GM10847 (cell line): Measurements from ENCODE around the gene UBR2.

Experiments used
- POLR2A ChIP-seq: IDR thresholded peaks from 2 replicates; pipeline ENCODE4 v1.6.1; 2011; ENCODE audit not compliant: insufficient read length; ENCODE audit errors: extremely low read depth

UBR2 gene

GRCh38 chr6:42572523-42572922 is 8.7 kb downstream of the UBR2 start:
- TF ChIP-seq POLR2A: no peak

DNA sequence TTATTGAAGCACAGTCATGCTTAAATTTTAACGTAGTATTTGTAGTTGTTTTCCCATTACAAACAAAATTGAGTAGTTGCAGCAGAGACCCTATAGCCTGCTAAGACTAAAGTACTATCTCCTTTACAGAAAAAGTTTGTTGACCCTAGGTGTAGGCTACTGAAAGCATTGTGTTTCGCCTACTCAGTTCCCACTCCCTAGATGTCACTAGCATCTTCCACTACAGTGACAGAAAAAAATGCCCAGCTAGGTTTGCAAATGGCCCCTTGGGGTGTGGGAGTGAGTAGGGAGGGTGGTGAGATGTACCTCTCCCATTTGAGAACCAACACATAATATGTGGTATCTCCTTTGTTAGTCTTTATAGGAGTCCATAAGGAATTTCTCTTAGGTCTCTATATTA is 34.5 kb downstream of the UBR2 start:
- TF ChIP-seq POLR2A: no peak

- no peak for TF ChIP-seq POLR2A
These were observed 35.7 kb downstream of the UBR2 start for GRCh38 chr6:42599558-42599957.

DNA sequence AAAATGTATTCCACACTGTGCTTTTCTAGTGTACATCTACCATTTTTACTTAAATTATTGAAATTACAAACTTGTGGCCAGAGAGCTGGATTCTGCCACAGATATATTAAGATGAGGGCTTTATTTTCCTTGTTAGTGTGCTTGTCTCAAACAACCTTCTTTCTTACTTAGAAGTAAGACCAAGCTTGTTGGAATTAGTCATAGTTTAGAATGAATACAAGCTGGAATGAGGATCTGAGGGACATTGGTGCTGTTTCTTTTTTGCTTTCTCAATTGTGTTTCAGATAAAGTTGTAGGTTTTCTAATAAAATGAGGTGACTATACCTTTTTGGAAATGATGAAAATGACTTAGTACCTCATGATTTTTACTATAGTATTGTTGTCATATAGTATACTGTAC is 40.3 kb downstream of the UBR2 start:
- TF ChIP-seq POLR2A: no peak

GRCh38 chr6:42610416-42610815 is 46.6 kb downstream of the UBR2 start:
- no peak for TF ChIP-seq POLR2A

DNA sequence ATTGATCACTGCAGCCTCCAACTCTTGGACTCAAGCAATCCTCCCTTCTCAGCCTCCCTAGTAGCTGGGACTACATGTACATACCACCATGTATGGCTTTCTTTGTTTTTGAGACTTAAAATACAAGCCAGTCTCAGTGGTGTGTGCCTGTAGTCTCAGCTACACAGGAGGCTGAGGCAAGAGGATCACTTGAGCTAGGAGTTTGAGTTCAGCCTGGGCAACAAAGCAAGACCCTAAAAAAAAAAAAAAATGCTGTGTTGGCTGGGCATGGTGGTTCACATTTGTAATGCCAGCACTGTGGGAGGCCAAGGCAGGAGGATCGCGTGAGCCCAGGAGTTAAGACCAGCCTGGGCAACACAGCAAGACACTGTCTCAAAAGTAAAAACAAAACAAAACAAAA is 51.7 kb downstream of the UBR2 start:
- no peak for TF ChIP-seq POLR2A

- no peak for TF ChIP-seq POLR2A
These were observed 52.9 kb downstream of the UBR2 start for GRCh38 chr6:42616716-42617115.

GRCh38 chr6:42618105-42618504 is 54.3 kb downstream of the UBR2 start:
- TF ChIP-seq POLR2A: no peak

DNA sequence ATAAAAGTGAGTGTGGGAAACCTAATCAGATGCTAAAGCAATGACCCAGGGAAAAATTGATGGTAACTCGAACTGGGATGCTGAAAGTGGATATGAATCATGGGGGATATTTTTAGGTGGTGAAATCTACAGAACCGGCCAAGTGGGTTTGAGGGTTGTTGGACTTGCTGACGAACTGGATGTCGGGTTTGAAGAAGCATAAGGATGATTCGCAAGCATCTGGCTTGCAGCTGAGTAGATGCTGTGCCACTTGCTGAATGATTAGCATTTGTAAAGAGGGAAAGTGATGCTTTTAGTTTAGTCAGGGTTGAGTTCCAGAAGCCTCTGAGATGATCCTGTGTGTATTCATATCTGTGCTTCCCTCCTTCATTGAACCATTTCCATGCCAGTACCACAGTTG is 54.9 kb downstream of the UBR2 start:
- TF ChIP-seq POLR2A: no peak

- no peak for TF ChIP-seq POLR2A
These were observed 56.1 kb downstream of the UBR2 start for GRCh38 chr6:42619963-42620362.

DNA sequence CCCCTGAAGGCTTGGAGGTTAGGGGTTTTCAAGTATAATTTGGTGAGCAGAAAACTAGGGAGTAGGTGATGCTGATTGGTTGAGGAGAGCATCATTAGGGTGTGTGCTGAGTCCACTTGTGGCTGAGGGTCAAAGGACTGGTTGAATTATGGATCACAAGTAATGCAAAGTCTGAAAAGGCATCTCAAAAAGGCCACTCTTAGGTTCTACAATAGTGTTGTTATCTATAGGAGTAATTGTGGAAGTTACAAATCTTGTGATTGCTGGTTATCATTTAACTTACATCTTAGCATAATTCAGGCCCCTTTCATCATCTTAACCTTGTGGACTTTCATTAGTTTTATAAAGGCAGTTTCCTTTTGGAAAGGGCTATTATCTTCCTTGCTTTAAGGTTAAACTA is 60.8 kb downstream of the UBR2 start:
- TF ChIP-seq POLR2A: no peak

GRCh38 chr6:42627044-42627443 is 63.2 kb downstream of the UBR2 start:
- TF ChIP-seq POLR2A: no peak

DNA sequence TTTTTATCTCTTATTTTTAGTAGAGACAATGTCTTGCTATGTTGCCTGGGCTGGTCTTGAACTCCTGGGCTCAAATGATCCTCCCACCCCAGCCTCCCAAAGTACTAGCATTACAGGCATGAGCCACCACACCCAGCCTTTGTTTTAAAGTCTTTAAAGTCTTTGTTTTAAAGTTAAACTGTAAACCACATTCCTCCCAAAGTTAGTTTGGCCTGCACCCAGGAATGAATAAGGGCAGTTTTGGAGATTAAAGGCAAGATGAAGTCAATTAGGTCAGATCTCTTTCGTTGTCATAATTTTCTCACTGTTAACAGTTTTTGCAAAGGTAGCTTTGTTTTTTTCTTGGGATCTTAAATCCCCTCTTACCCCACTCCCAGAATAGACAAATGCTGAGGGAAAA is 63.8 kb downstream of the UBR2 start:
- no peak for TF ChIP-seq POLR2A

DNA sequence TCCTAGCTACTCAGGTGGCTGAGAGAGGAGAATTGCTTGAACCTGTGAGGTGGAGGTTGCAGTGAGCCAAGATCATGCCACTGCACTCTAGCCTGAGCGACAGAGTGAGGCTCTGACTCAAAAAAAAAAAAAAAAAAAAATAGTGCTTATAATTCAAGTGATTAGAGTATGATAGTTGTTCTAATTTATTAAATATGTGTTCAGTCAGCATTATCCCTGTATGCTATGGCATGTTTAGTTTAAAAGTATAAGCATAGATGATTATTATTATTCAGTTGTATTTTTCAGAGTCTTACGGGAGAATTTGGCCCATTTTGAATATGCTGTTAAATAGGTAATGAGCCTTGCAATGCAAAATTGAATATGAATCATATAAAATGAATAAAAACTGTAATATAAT is 64.8 kb downstream of the UBR2 start:
- TF ChIP-seq POLR2A: no peak

GRCh38 chr6:42629845-42630244 is 66.0 kb downstream of the UBR2 start:
- no peak for TF ChIP-seq POLR2A

DNA sequence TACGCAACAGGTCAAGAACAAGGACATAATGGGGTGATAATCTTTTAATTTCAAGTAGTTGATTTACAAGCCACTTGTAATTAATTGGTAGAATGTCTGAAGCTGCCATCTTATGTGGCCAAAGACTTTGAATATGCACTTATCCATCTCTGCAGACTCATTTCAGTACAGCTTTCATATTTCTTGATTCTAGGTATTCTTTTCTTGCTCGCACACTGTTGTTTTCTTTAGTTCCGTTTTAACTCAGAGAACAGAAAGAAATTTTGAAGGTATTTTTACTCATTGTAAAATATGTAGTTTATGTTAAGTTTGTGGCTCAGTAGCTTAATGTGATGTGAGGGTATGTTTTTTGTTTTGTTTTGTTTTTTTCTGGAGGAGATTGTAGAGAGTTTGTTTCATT is 73.9 kb downstream of the UBR2 start:
- TF ChIP-seq POLR2A: no peak

GRCh38 chr6:42642794-42643193 is 79.0 kb downstream of the UBR2 start:
- TF ChIP-seq POLR2A: no peak

- TF ChIP-seq POLR2A: no peak
These were observed 80.4 kb downstream of the UBR2 start for GRCh38 chr6:42644211-42644610.

GRCh38 chr6:42652024-42652746 is 88.4 kb downstream of the UBR2 start:
- no peak for TF ChIP-seq POLR2A
